ENCODE measurements around the gene UBE2D4.

- TF ChIP-seq ZNF274 (IDR thresholded peaks at IDR 0.05; ENCODE audit: low read depth, low read length) (no peak), YY1 (IDR thresholded peaks at IDR 0.05; ENCODE audit: insufficient read depth, insufficient read length) (no peak)
Observed at GRCh38 chr7:43960933-43961332, 34.7 kb downstream of the UBE2D4 start.

Data from NT2/D1 (cell line).